KMS-11 (cell line): ENCODE data around the gene TECPR2.

Source experiments
- H2AFZ ChIP-seq: fragments of 200-600 bp; sonication (generic); 2 replicates; pipeline ENCODE4 v1.6.1; 2016; ENCODE audit warnings: antibody characterized with exemption, mixed run types, low read depth
- H3K27ac ChIP-seq: fragments of 200-600 bp; sonication (generic); 2 replicates; pipeline ENCODE4 v1.6.1; 2016; ENCODE audit warnings: mild to moderate bottlenecking, mixed run types
- H3K27me3 ChIP-seq: fragments of 200-600 bp; sonication (generic); 2 replicates; pipeline ENCODE4 v1.6.1; 2017; ENCODE audit warnings: mild to moderate bottlenecking, low read depth, mixed run types, moderate library complexity; ENCODE audit not compliant: insufficient read depth
- H3K36me3 ChIP-seq: fragments of 200-600 bp; sonication (generic); 2 replicates; pipeline ENCODE4 v1.6.1; 2017; ENCODE audit warnings: mild to moderate bottlenecking, mixed run types; ENCODE audit not compliant: insufficient read depth
- H3K4me1 ChIP-seq: fragments of 200-600 bp; sonication (generic); 2 replicates; pipeline ENCODE4 v1.6.1; 2016; ENCODE audit warnings: mild to moderate bottlenecking, low read depth, mixed run types; ENCODE audit not compliant: poor library complexity, severe bottlenecking
- H3K4me2 ChIP-seq: fragments of 200-600 bp; sonication (generic); 2 replicates; pipeline ENCODE4 v1.7.0; 2016; ENCODE audit warnings: mild to moderate bottlenecking, mixed run types
- H3K4me3 ChIP-seq: fragments of 200-600 bp; sonication (generic); IDR thresholded peaks from 2 replicates; pipeline ENCODE4 v1.6.1; 2017; ENCODE audit warnings: low read depth, low read length, mixed read lengths; ENCODE audit not compliant: insufficient read depth
- H3K79me2 ChIP-seq: fragments of 200-600 bp; sonication (generic); 2 replicates; pipeline ENCODE4 v1.6.1; 2016; ENCODE audit warnings: low read depth, mixed run types; ENCODE audit not compliant: insufficient read depth
- H3K9ac ChIP-seq: fragments of 200-600 bp; sonication (generic); 2 replicates; pipeline ENCODE4 v1.6.1; 2016; ENCODE audit warnings: mild to moderate bottlenecking, mixed run types
- H4K20me1 ChIP-seq: fragments of 200-600 bp; sonication (generic); 2 replicates; pipeline ENCODE4 v1.6.1; 2016; ENCODE audit warnings: mild to moderate bottlenecking, mixed run types; ENCODE audit not compliant: insufficient read depth
- CTCF ChIP-seq: fragments of 200-600 bp; sonication (generic); conservative IDR thresholded peaks from 2 replicates; pipeline ENCODE4 v1.6.1; 2017; ENCODE audit warnings: low read depth, mild to moderate bottlenecking, antibody characterized with exemption, low read length, moderate library complexity, mixed read lengths

TECPR2 gene

GRCh38 chr14:102373110-102373509, 10.4 kb downstream of the TECPR2 start:
- H2AFZ ChIP-seq: no peak overlapping the region
- H3K4me1 ChIP-seq: peaks cover 80% of the 10 kb centered on the region
- H3K36me3 ChIP-seq: no peaks in the 10 kb centered on the region
- no peaks in the 10 kb centered on the region for H3K27me3 ChIP-seq
- peak overlapping the region; percentile 46 for H3K27ac ChIP-seq
- TF ChIP-seq CTCF: no peak
- peak overlapping the region; percentile 80 for H3K4me2 ChIP-seq
- H3K9ac ChIP-seq: peak overlapping the region; percentile 9; the same call in 1 of the 2 replicates
- H3K4me3 ChIP-seq: no peak overlapping the region
- H4K20me1 ChIP-seq: no peaks in the 10 kb centered on the region
- H3K79me2 ChIP-seq: peaks cover 10% of the 10 kb centered on the region; the same call in 1 of the 2 replicates

- H4K20me1 ChIP-seq: no peaks in the 10 kb centered on the region
- no peaks in the 10 kb centered on the region for H3K36me3 ChIP-seq
- no peak overlapping the region for H3K27ac ChIP-seq
- H3K27me3 ChIP-seq: no peaks in the 10 kb centered on the region
- no peaks in the 10 kb centered on the region; the same call in 1 of the 2 replicates for H3K79me2 ChIP-seq
- peaks cover 76% of the 10 kb centered on the region for H3K4me1 ChIP-seq
- no peak overlapping the region for H3K4me3 ChIP-seq
- H2AFZ ChIP-seq: no peak overlapping the region
- no peak for TF ChIP-seq CTCF
- H3K4me2 ChIP-seq: peak overlapping the region; percentile 80; the same call in 1 of the 2 replicates
- no peak overlapping the region for H3K9ac ChIP-seq
Observed at GRCh38 chr14:102374264-102374663, 11.5 kb downstream of the TECPR2 start.

GRCh38 chr14:102375119-102375518, 12.4 kb downstream of the TECPR2 start:
- no peaks in the 10 kb centered on the region for H4K20me1 ChIP-seq
- no peaks in the 10 kb centered on the region for H3K36me3 ChIP-seq
- H3K9ac ChIP-seq: no peak overlapping the region
- H3K27ac ChIP-seq: no peak overlapping the region
- H3K79me2 ChIP-seq: no peaks in the 10 kb centered on the region; the same call in 1 of the 2 replicates
- H3K27me3 ChIP-seq: no peaks in the 10 kb centered on the region
- peaks cover 74% of the 10 kb centered on the region for H3K4me1 ChIP-seq
- H3K4me2 ChIP-seq: no peak overlapping the region; the same call in 1 of the 2 replicates
- no peak overlapping the region for H3K4me3 ChIP-seq
- TF ChIP-seq CTCF: no peak
- H2AFZ ChIP-seq: no peak overlapping the region

- H3K9ac ChIP-seq: no peak overlapping the region
- no peaks in the 10 kb centered on the region for H3K79me2 ChIP-seq
- peaks cover 48% of the 10 kb centered on the region for H3K4me1 ChIP-seq
Observed at GRCh38 chr14:102377696-102378095, 15.0 kb downstream of the TECPR2 start.

More at GRCh38 chr14:102377696-102378095, 15.0 kb downstream of the TECPR2 start:
- Histone ChIP-seq H3K36me3 (no peaks in the 10 kb centered on the region), H3K4me2 (no peak overlapping the region), H4K20me1 (no peaks in the 10 kb centered on the region), H3K27ac (no peak overlapping the region), H2AFZ (no peak overlapping the region), H3K27me3 (no peaks in the 10 kb centered on the region), H3K4me3 (no peak overlapping the region)
- TF ChIP-seq CTCF: no peak
